Neural cell (in vitro differentiated cells): ENCODE results near the gene NRSN2.

ENCODE experiments used
- EP300 ChIP-seq: fragments of 450-650 bp; conservative IDR thresholded peaks from 2 replicates; pipeline ENCODE4 v1.6.1; 2014; ENCODE audit warnings: antibody characterized with exemption, mild to moderate bottlenecking, moderate library complexity; ENCODE audit not compliant: poor library complexity, severe bottlenecking
- EZH2 ChIP-seq: fragments of 200-600, 300-800 bp; shearing (Covaris generic), sonication (generic); IDR thresholded peaks from 2 replicates; pipeline ENCODE4 v1.6.1; 2014; ENCODE audit warnings: antibody characterized with exemption, low read length, borderline replicate concordance, mild to moderate bottlenecking; ENCODE audit not compliant: insufficient read depth, poor library complexity, severe bottlenecking
- MXI1 ChIP-seq: fragments of 450-650 bp; conservative IDR thresholded peaks from 2 replicates; pipeline ENCODE4 v1.6.1; 2014; ENCODE audit warnings: antibody characterized with exemption, mild to moderate bottlenecking; ENCODE audit not compliant: poor library complexity, severe bottlenecking
- POLR2AphosphoS5 ChIP-seq: IDR thresholded peaks from 2 replicates; pipeline ENCODE4 v1.6.1; 2012
- RAD21 ChIP-seq: fragments of 450-650 bp; conservative IDR thresholded peaks from 2 replicates; pipeline ENCODE4 v1.6.1; 2014; ENCODE audit warnings: antibody characterized with exemption, mild to moderate bottlenecking, moderate library complexity
- SMC3 ChIP-seq: fragments of 450-650 bp; conservative IDR thresholded peaks from 2 replicates; pipeline ENCODE4 v1.6.1; 2014; ENCODE audit warnings: antibody characterized with exemption, mild to moderate bottlenecking, moderate library complexity; ENCODE audit not compliant: poor library complexity
- TF ChIP-seq, protein P1 (sequence below): fragments of 450-650 bp; IDR thresholded peaks from 2 replicates; pipeline ENCODE4 v1.5.1; 2014; ENCODE audit warnings: antibody characterized with exemption, mild to moderate bottlenecking, moderate library complexity; ENCODE audit not compliant: poor library complexity, severe bottlenecking
- TF ChIP-seq, protein P2 (sequence below): IDR thresholded peaks from 2 replicates; pipeline ENCODE4 v1.6.1; 2012; ENCODE audit warnings: borderline replicate concordance

DNA sequence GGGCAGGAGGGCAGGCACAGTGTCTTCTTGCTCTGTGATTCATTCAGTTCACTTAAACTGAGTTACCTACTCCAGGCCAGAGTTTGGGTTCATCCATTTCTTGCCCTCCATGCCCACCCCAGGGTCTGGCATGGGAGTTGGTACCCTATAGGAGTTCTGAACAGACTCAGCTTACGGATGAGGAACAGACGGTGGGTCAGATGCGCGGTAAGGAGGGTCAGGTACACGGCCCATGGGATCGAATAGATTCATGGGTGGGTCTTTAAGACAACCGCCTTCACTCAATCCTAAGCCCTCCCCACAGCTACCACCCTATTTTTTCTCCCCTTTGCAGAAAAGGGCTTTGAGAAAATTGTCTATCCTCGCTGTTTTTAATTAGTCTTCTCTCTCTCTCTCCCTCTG, 20.6 kb downstream of the NRSN2 start:
- TF ChIP-seq, protein P1, sequence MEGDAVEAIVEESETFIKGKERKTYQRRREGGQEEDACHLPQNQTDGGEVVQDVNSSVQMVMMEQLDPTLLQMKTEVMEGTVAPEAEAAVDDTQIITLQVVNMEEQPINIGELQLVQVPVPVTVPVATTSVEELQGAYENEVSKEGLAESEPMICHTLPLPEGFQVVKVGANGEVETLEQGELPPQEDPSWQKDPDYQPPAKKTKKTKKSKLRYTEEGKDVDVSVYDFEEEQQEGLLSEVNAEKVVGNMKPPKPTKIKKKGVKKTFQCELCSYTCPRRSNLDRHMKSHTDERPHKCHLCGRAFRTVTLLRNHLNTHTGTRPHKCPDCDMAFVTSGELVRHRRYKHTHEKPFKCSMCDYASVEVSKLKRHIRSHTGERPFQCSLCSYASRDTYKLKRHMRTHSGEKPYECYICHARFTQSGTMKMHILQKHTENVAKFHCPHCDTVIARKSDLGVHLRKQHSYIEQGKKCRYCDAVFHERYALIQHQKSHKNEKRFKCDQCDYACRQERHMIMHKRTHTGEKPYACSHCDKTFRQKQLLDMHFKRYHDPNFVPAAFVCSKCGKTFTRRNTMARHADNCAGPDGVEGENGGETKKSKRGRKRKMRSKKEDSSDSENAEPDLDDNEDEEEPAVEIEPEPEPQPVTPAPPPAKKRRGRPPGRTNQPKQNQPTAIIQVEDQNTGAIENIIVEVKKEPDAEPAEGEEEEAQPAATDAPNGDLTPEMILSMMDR = no peak
- no peak for TF ChIP-seq EZH2
- no peak for TF ChIP-seq SMC3
- TF ChIP-seq POLR2AphosphoS5 = no peak
- no peak for TF ChIP-seq EP300
- TF ChIP-seq RAD21 = no peak
- TF ChIP-seq, protein P2, sequence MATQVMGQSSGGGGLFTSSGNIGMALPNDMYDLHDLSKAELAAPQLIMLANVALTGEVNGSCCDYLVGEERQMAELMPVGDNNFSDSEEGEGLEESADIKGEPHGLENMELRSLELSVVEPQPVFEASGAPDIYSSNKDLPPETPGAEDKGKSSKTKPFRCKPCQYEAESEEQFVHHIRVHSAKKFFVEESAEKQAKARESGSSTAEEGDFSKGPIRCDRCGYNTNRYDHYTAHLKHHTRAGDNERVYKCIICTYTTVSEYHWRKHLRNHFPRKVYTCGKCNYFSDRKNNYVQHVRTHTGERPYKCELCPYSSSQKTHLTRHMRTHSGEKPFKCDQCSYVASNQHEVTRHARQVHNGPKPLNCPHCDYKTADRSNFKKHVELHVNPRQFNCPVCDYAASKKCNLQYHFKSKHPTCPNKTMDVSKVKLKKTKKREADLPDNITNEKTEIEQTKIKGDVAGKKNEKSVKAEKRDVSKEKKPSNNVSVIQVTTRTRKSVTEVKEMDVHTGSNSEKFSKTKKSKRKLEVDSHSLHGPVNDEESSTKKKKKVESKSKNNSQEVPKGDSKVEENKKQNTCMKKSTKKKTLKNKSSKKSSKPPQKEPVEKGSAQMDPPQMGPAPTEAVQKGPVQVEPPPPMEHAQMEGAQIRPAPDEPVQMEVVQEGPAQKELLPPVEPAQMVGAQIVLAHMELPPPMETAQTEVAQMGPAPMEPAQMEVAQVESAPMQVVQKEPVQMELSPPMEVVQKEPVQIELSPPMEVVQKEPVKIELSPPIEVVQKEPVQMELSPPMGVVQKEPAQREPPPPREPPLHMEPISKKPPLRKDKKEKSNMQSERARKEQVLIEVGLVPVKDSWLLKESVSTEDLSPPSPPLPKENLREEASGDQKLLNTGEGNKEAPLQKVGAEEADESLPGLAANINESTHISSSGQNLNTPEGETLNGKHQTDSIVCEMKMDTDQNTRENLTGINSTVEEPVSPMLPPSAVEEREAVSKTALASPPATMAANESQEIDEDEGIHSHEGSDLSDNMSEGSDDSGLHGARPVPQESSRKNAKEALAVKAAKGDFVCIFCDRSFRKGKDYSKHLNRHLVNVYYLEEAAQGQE = no peak
- TF ChIP-seq MXI1 = no peak
